Measurements from ENCODE around the gene ZNF419.

- TF ChIP-seq EZH2 (IDR thresholded peaks at IDR 0.05; ENCODE audit: insufficient read depth, low read length) (no peak), CTCF (IDR thresholded peaks at IDR 0.05; ENCODE audit: insufficient read depth, low read depth, low read length) (no peak)
Measured at GRCh38 chr19:57466489-57466888, 21.1 kb upstream of the ZNF419 start.
